GM10847 (cell line): ENCODE results near the gene SIGLEC7.

Source experiments
- POLR2A ChIP-seq: IDR thresholded peaks from 2 replicates; pipeline ENCODE4 v1.6.1; 2011; ENCODE audit not compliant: insufficient read length; ENCODE audit errors: extremely low read depth

Gene SIGLEC7

DNA sequence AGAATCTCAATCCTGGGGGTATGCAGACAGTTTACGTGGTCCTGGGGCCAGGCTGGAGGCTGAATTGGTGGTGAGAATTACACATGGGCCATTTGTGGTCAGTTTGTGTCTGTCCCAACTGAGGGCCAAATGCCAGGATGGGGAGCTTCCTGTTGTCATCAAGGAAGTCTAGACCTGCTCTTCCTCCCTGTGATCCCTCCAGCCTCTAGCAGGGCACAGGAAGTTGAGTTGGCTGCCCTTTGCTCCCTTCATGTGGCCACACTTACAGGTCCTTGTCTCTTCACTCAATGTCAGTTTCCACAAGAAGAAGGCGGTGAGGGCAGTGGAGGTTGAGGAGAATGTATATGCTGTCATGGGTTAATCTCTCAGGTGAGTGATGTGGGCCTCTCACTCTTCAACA lies 30.1 kb downstream of the SIGLEC7 start:
- TF ChIP-seq POLR2A: no peak

GRCh38 chr19:51173681-51174080 lies 31.6 kb downstream of the SIGLEC7 start:
- TF ChIP-seq POLR2A: no peak

GRCh38 chr19:51179256-51179655 lies 37.2 kb downstream of the SIGLEC7 start:
- no peak for TF ChIP-seq POLR2A

DNA sequence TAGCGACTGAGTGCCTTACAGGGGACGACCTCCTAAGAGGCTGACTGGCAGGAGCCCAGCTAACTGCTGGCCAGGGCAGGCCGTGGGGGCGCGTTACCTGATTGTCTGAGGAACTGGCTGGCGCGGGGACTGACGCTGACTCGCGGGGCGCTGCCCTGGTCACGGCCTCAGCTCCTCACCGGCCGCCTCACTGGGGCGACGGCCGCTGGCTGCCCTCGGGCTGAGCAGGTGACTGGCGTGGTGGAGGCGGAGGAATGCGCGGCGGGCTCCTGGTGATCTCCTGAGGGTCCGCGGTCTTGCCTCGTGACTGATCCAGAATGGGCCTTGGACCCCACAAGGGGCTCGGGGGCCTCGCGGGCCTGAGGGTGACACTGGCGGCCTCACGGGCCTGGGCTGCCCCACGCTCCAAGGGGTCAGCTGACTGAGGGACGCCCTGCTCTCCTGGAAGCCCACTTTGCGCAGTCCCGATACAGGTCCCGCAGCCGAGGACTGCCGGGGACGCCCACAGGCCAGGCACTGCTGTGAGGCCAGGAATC lies 39.3 kb downstream of the SIGLEC7 start:
- TF ChIP-seq POLR2A: no peak

GRCh38 chr19:51181913-51182419 lies 39.9 kb downstream of the SIGLEC7 start:
- no peak for TF ChIP-seq POLR2A

GRCh38 chr19:51183629-51184028 lies 41.5 kb downstream of the SIGLEC7 start:
- TF ChIP-seq POLR2A: no peak

DNA sequence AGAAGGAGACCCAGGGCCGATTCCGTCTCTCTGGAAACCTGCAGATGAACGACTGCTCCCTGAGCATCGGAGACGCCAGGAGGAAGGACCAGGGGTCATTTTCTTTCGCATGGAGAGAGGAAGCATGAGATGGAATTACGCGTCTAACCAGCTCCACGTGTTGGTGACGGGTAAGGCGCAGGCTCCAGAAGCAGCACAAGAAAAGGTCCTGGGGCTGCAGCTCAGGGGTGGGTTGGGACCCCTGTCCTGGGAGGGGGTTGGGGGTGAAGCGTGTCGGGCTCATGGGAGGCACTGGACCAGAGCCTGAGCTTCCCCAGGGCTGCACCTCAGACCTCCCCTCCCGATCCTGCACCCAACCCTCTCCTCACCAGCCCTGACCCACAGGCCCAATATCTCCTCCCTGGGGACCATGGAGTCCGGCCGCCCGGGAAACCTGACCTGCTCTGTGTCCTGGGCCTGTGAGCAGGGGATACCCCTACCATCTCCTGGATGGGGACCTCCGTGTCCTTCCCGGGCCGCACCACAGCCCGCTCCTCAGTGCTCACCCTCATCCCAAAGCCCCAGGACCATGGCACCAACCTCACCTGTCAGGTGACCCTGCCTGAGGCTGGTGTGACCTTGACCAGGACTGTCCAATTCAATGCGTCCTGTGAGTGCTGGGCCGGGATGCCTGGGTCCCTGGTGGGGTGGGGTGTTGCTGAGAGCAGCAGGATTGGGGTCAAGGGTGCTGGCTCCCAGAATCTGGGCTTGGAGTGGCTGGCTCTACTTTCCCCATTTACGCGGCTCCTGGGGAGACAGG lies 43.2 kb downstream of the SIGLEC7 start:
- TF ChIP-seq POLR2A: no peak

- TF ChIP-seq POLR2A: no peak
Measured at GRCh38 chr19:51185868-51186215, 43.7 kb downstream of the SIGLEC7 start.

DNA sequence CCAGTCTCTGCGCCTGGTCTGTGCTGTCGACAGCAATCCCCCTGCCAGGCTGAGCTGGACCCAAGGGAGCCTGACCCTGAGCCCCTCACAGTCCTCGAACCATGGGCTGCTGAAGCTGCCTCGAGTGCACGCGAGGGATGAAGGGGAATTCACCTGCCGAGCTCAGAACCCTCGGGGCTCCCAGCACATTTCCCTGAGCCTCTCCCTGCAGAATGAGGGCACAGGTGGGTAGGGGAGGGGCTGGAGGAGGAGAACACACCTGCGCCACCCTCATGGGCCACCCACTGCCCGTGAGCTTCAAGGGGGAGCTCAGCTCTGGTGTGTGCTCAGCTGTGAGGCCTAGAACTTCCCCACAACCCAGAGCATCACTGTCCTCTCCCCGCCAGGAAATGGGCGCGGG lies 44.2 kb downstream of the SIGLEC7 start:
- TF ChIP-seq POLR2A: no peak

DNA sequence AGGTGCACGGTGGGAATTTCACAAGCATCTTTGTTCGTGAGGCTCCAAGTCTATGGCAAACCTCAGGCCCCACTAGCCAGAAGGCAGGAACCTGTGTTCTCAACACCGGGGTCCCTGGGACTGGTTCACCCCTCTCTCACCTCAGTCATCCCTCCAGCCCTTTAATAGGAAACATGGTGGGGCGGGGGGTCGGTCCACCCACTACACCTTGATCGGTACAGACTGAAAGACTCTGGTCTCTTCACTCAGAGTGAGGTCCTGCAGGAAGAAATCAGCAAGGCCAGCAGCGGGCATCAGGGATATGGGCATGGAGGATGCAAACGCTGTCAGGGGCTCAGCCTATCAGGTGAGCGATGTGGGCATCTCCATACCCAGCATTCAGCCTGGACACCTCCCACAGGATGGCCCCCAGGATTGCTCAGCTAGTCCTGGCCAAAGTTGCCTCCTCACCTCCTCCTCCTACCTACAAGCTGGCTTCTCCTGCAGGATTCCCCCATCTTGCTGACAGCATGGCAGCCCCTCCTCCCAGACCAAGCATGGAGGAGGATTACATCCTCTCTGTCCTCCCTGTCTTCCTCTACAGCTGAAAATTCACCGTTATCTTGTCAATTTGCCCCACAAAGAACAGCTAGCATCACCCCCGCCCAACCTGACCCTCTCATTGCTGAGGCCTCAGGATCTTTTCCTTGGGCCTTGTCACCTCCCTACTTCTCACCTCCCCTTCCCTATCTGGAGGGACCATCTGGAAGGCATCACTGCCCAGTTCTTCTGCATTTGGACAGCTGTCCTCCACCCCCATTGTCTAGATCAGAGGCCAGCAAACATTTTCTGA lies 45.5 kb downstream of the SIGLEC7 start:
- TF ChIP-seq POLR2A: no peak

- TF ChIP-seq POLR2A: no peak
Measured at GRCh38 chr19:51188227-51188559, 46.1 kb downstream of the SIGLEC7 start.

- TF ChIP-seq POLR2A: no peak
Measured at GRCh38 chr19:51192689-51193088, 50.6 kb downstream of the SIGLEC7 start.

- no peak for TF ChIP-seq POLR2A
Measured at GRCh38 chr19:51194527-51195315, 52.6 kb downstream of the SIGLEC7 start.

DNA sequence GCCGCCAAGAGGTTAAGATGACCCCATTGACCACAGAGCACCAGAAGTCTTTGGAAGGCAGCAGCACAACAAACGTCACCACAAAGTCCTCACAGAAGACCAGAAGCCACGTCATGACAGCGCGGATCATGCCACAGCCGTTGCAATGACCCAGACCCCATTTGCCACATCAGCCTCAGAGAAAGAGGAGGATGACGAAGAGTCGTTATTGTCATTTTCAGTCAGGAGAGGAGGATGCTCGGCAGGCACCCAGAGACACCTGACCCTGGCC lies 53.1 kb downstream of the SIGLEC7 start:
- TF ChIP-seq POLR2A: no peak

GRCh38 chr19:51195616-51196015 lies 53.5 kb downstream of the SIGLEC7 start:
- TF ChIP-seq POLR2A: no peak
